ENCODE results near the gene UQCC5.

The UQCC5 gene

GRCh38 chr3:52563984-52564383, 27.6 kb downstream of the UQCC5 start (continued):
- no peak for TF ChIP-seq ZNF510 (tag by site-specific recombination; IDR thresholded peaks at IDR 0.05; ENCODE audit: insufficient replicate concordance)

DNA sequence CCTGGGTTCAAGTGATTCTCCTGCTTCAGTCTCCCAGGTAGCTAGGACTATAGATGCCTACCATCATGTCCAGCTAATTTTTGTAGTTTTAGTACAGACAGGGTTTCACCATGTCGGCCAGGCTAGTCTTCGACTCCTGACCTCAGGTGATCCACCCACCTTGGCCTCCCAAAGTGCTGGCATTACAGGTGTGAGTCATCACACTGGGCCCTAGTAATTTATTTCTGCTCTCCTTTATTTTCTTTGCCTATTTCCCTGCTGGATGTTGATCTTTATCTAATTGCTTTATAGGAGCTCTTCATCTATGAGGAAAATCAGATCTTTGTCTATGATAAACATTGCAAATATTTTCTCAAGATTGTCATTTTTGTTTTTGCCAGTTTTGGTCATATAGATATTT, 31.7 kb downstream of the UQCC5 start:
- Histone ChIP-seq H3K9me3 (ENCODE audit: control insufficient read depth, insufficient read depth, low read depth, low read length) (no peaks in the 10 kb centered on the region), H3K4me1 (ENCODE audit: control insufficient read depth, insufficient read depth, low read length) (no peaks in the 10 kb centered on the region), H3K36me3 (ENCODE audit: control insufficient read depth in 2 of 2, insufficient read depth in 1 of 2, low read length in 2 of 2) (peaks cover 6 to 22% of the 10 kb centered on the region in 2 experiments; a peak in 2 of 3 replicates), H3K27ac (ENCODE audit: extremely low read depth, low read depth, low read length) (no peak overlapping the region), H3K4me3 (ENCODE audit: low read depth, low read length) (no peak overlapping the region)
- ChIA-PET CTCF (no interaction called here), POLR2A (interaction anchor here (0.6 kb wide), 1 partner anchor 75 kb away, joined by 3 read pairs; no protein-coding TSS in a partner anchor)
- peak; percentile 38; the same call in 1 of the 2 replicates for TF ChIP-seq GLIS1 (tag by site-specific recombination; IDR thresholded peaks at IDR 0.05)
- TF ChIP-seq ZNF23 (tag by site-specific recombination; IDR thresholded peaks at IDR 0.05; ENCODE audit: borderline replicate concordance): no peak

DNA sequence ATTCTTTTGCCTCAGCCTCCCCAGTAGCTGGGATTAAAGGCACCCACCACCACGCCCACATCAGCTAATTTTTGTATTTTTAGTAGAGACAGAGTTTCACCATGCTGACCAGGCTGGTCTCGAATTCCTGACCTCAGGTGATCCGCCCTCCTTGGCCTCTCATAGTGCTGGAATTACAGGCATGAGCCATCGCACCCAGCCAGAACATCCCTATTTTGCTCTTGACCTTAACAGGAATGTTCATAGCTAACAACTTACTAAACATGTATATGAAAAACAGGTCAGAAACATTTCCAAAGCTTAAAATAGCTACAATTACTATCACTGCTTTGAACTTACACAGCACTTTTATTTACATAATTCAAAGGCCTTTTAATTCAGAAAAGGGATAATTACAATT, 33.7 kb downstream of the UQCC5 start:
- no peaks in the 10 kb centered on the region for H3K9me3 ChIP-seq (ENCODE audit: control insufficient read depth, insufficient read depth, low read depth, low read length)
- TF ChIP-seq, protein P1, sequence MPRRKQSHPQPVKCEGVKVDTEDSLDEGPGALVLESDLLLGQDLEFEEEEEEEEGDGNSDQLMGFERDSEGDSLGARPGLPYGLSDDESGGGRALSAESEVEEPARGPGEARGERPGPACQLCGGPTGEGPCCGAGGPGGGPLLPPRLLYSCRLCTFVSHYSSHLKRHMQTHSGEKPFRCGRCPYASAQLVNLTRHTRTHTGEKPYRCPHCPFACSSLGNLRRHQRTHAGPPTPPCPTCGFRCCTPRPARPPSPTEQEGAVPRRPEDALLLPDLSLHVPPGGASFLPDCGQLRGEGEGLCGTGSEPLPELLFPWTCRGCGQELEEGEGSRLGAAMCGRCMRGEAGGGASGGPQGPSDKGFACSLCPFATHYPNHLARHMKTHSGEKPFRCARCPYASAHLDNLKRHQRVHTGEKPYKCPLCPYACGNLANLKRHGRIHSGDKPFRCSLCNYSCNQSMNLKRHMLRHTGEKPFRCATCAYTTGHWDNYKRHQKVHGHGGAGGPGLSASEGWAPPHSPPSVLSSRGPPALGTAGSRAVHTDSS (tag by site-specific recombination; IDR thresholded peaks at IDR 0.05): no peak
- TF ChIP-seq ZNF600 (tag by site-specific recombination; IDR thresholded peaks at IDR 0.05): peak; percentile 32; the same call in 1 of the 2 replicates
- TF ChIP-seq ZFP37 (tag by site-specific recombination; IDR thresholded peaks at IDR 0.05): no peak
- no peak for TF ChIP-seq ZNF792 (tag by site-specific recombination; IDR thresholded peaks at IDR 0.05)
- 0 out of 2 replicates have a peak, but pooled peaks have one; percentile 11 for TF ChIP-seq EGR2 (tag by site-specific recombination; IDR thresholded peaks at IDR 0.05; ENCODE audit: low read depth)
- no peak for TF ChIP-seq ZNF555 (tag by site-specific recombination; conservative IDR thresholded peaks at IDR 0.05)
- POLR2A ChIA-PET: no interaction called here
- H3K4me3 ChIP-seq (ENCODE audit: low read depth, low read length): no peak overlapping the region
- peaks cover 6 to 26% of the 10 kb centered on the region in 2 experiments; a peak in 2 of 3 replicates for H3K36me3 ChIP-seq (ENCODE audit: control insufficient read depth in 2 of 2, insufficient read depth in 1 of 2, low read length in 2 of 2)
- CTCF ChIA-PET: no interaction called here
- H3K27ac ChIP-seq (ENCODE audit: extremely low read depth, low read depth, low read length): no peak overlapping the region
- no peaks in the 10 kb centered on the region for H3K4me1 ChIP-seq (ENCODE audit: control insufficient read depth, insufficient read depth, low read length)

DNA sequence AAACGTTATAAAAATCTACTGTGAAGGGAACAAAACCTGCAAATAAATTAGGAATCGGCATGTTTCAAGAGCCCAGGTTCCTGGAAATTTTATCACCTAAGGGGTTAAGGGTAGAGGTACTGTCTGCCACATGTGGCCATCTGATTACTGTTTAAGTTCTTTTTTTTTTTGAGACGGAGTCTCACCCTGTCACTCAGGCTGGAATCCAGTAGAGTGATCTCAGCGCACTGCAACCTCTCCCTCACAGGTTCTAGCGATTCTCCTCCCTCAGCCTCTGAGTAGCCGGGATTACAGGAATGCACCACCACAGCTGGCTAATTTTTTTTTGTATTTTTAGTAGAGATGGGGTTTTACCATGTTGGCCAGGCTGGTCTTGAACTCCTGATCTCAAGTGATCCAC, 35.8 kb downstream of the UQCC5 start:
- H3K4me1 ChIP-seq (ENCODE audit: control insufficient read depth, insufficient read depth, low read length): no peaks in the 10 kb centered on the region
- TF ChIP-seq GLIS1 (tag by site-specific recombination; IDR thresholded peaks at IDR 0.05) (no peak), ZNF629 (tag by site-specific recombination; IDR thresholded peaks at IDR 0.05) (no peak), ZBTB48 (tag by site-specific recombination; IDR thresholded peaks at IDR 0.05) (no peak), ZNF211 (tag by site-specific recombination; IDR thresholded peaks at IDR 0.05; ENCODE audit: low read depth) (no peak), HOXD13 (CRISPR knock-in tag; IDR thresholded peaks at IDR 0.05; ENCODE audit: borderline replicate concordance) (no peak), PRDM4 (tag by site-specific recombination; IDR thresholded peaks at IDR 0.05) (no peak), TCF7L2 (IDR thresholded peaks at IDR 0.05; ENCODE audit: borderline replicate concordance, low read depth, low read length) (no peak), ZNF701 (tag by site-specific recombination; IDR thresholded peaks at IDR 0.05) (no peak), ZNF692 (tag by site-specific recombination; IDR thresholded peaks at IDR 0.05) (no peak), ZNF561 (tag by site-specific recombination; IDR thresholded peaks at IDR 0.05; ENCODE audit: borderline replicate concordance) (no peak)
- no peak overlapping the region for H3K4me3 ChIP-seq (ENCODE audit: low read depth, low read length)
- no peaks in the 10 kb centered on the region for H3K9me3 ChIP-seq (ENCODE audit: control insufficient read depth, insufficient read depth, low read depth, low read length)
- CTCF ChIA-PET: interaction anchor here (0.8 kb wide), 2 partner anchors 14 to 772 kb away, joined by 3 to 4 read pairs; no protein-coding TSS in a partner anchor
- POLR2A ChIA-PET: interaction anchor here (0.7 kb wide), 1 partner anchor 14 kb away, joined by 3 read pairs; no protein-coding TSS in a partner anchor
- no peak overlapping the region for H3K27ac ChIP-seq (ENCODE audit: extremely low read depth, low read depth, low read length)
- H3K36me3 ChIP-seq (ENCODE audit: control insufficient read depth in 2 of 2, insufficient read depth in 1 of 2, low read length in 2 of 2): peaks cover 6 to 35% of the 10 kb centered on the region in 2 experiments; a peak in 2 of 3 replicates
